Upper lobe of left lung (tissue), 4 donors: ENCODE data around the gene KAT2A.

Experiments used
- EP300 ChIP-seq, 4 donors: sonication (generic); formaldehyde crosslinking; IDR thresholded peaks; one replicate each; pipeline ENCODE4 v1.5.1; 2017; ENCODE audit warnings: antibody characterized with exemption in 4 of 4, control low read depth in 2 of 4
- POLR2A ChIP-seq, 4 donors: fragments of 450-650 bp; IDR thresholded peaks; one replicate each; pipeline ENCODE4 v1.5.1; 2016 to 2017; ENCODE audit warnings: antibody characterized with exemption in 4 of 4, mild to moderate bottlenecking in 2 of 4
- TF ChIP-seq, protein P1 (sequence below), 6 experiments: fragments of 450-650 bp in 4 of 6; fragments of 200-600 bp in 2 of 6; sonication (generic) in 2 of 6; IDR thresholded peaks; one replicate each; pipeline ENCODE4 v1.5.1; 2016 to 2019; ENCODE audit warnings: antibody characterized with exemption in 6 of 6

DNA sequence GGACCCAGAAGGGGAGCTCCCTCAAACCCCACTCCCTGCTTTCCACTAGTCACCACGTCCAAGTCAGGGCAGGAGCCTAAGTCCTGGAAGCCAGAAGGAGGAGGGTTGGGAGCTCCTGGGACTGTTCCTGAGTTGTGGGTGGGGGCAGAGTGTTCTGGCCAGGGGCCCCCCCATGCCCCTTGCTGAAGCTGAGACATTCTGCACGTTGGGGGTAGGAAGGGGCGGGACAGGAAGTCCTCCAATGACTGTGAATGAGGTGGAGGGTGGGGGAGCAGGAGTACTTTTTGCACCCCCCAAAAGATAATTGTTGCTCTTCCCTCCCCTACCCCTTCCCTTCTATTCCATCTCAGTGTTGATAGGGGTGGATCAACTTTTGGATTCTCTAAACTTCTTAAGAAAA, 49.4 kb downstream of the KAT2A start:
- TF ChIP-seq, protein P1, sequence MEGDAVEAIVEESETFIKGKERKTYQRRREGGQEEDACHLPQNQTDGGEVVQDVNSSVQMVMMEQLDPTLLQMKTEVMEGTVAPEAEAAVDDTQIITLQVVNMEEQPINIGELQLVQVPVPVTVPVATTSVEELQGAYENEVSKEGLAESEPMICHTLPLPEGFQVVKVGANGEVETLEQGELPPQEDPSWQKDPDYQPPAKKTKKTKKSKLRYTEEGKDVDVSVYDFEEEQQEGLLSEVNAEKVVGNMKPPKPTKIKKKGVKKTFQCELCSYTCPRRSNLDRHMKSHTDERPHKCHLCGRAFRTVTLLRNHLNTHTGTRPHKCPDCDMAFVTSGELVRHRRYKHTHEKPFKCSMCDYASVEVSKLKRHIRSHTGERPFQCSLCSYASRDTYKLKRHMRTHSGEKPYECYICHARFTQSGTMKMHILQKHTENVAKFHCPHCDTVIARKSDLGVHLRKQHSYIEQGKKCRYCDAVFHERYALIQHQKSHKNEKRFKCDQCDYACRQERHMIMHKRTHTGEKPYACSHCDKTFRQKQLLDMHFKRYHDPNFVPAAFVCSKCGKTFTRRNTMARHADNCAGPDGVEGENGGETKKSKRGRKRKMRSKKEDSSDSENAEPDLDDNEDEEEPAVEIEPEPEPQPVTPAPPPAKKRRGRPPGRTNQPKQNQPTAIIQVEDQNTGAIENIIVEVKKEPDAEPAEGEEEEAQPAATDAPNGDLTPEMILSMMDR (IDR thresholded peaks at IDR 0.05), result no peak
- no peak for TF ChIP-seq EP300 (IDR thresholded peaks at IDR 0.05)
- TF ChIP-seq POLR2A (IDR thresholded peaks at IDR 0.05), result no peak
